Thyroid gland (tissue), 4 donors: ENCODE results near the gene CCDC157.

Experiments
- CTCF ChIP-seq, 6 experiments: fragments of 200-600 bp in 3 of 6; fragments of 450-650 bp in 3 of 6; sonication (generic) in 3 of 6; IDR thresholded peaks; one replicate each; pipeline ENCODE4 v1.5.1; 2016 to 2019; ENCODE audit warnings: antibody characterized with exemption in 6 of 6, mild to moderate bottlenecking in 2 of 6, inconsistent platforms in 1 of 6, moderate library complexity in 1 of 6
- POLR2A ChIP-seq, 2 donors: fragments of 450-650 bp; IDR thresholded peaks; one replicate each; pipeline ENCODE4 v1.6.1; 2017; ENCODE audit warnings: antibody characterized with exemption in 2 of 2, mild to moderate bottlenecking in 2 of 2, moderate library complexity in 1 of 2

- TF ChIP-seq CTCF (IDR thresholded peaks at IDR 0.05) (no peak), POLR2A (IDR thresholded peaks at IDR 0.05) (no peak)
These were observed 51.7 kb downstream of the CCDC157 start for GRCh38 chr22:30408388-30409102.
